IMR-90 (cell line): Measurements from ENCODE around the gene LIPG. TPM values are rescaled to one million over a fixed set of nuclear protein-coding genes. Genes with fewer than 3 reads are reported as not detected.

Source experiments
- ATAC-seq: fragments of 200-7000 bp; cut with Tn5 transposase; 2 replicates; pipeline ENCODE4 v1.9.1; 2020; ENCODE audit warnings: low read depth, mild to moderate bottlenecking, moderate library complexity
- BruUV-seq: library from RNA; stranded (reverse); fragments of 400-500 nt; replicated peaks from 2 replicates; lab custom pipeline; 2021; lab: Mats Ljungman, UMichigan
- CTCF ChIA-PET: fragments of 300-600 bp; formaldehyde crosslinking; extraction: SDS; loops from one replicate; lab custom pipeline; 2021; ENCODE audit warnings: antibody characterized with exemption; lab: Yijun Ruan, JAX
- POLR2A ChIA-PET: fragments of 300-600 bp; sonication (Branson Sonifier 250); formaldehyde crosslinking; loops from one replicate; lab custom pipeline; 2022; ENCODE audit warnings: antibody characterized with exemption; ENCODE audit not compliant: unreplicated experiment; lab: Charles Lee
- DNase-seq: peaks from one replicate; pipeline ENCODE4 v3.0.0; 2013
- H2AFZ ChIP-seq: replicated peaks from 2 replicates; pipeline ENCODE3; 2013; ENCODE audit warnings: low read length, mild to moderate bottlenecking; ENCODE audit not compliant: poor library complexity
- H2AK5ac ChIP-seq: 2 replicates; pipeline ENCODE4 v1.6.1; 2013; ENCODE audit warnings: low read depth, low read length, inconsistent platforms
- H2AK9ac ChIP-seq: replicated peaks from 2 replicates; pipeline ENCODE3; 2013; ENCODE audit warnings: mild to moderate bottlenecking, low read depth, low read length, moderate library complexity; ENCODE audit not compliant: poor library complexity
- H2BK120ac ChIP-seq: 2 replicates; pipeline ENCODE4 v1.6.1; 2013; ENCODE audit warnings: low read depth, low read length, inconsistent platforms
- H2BK15ac ChIP-seq: 3 replicates; pipeline ENCODE4 v1.6.1; 2013; ENCODE audit warnings: low read depth, low read length, inconsistent platforms
- H2BK20ac ChIP-seq: 2 replicates; pipeline ENCODE4 v1.6.1; 2013; ENCODE audit warnings: low read depth, mild to moderate bottlenecking, inconsistent platforms, low read length, moderate library complexity
- H2BK5ac ChIP-seq: 2 replicates; pipeline ENCODE4 v1.6.1; 2013; ENCODE audit warnings: mild to moderate bottlenecking, low read depth, low read length, inconsistent platforms; ENCODE audit not compliant: poor library complexity, severe bottlenecking
- H3K14ac ChIP-seq: replicated peaks from 2 replicates; pipeline ENCODE4 v1.6.1; 2013; ENCODE audit warnings: low read depth, low read length, inconsistent platforms
- H3K18ac ChIP-seq: 2 replicates; pipeline ENCODE4 v1.6.1; 2013; ENCODE audit warnings: low read depth, low read length, control low read depth
- H3K23ac ChIP-seq: 2 replicates; pipeline ENCODE4 v1.6.1; 2013; ENCODE audit warnings: low read depth, low read length, inconsistent platforms
- H3K27ac ChIP-seq: 2 replicates; pipeline ENCODE4 v1.5.1; 2013; ENCODE audit warnings: mild to moderate bottlenecking, control low read depth, low read length; ENCODE audit not compliant: insufficient read depth
- H3K27me3 ChIP-seq: 2 replicates; pipeline ENCODE4 v1.6.1; 2013; ENCODE audit warnings: low read length; ENCODE audit not compliant: control insufficient read depth, insufficient read depth
- H3K36me3 ChIP-seq: 2 replicates; pipeline ENCODE4 v1.6.1; 2013; ENCODE audit warnings: low read length, mixed read lengths; ENCODE audit not compliant: control insufficient read depth, insufficient read depth
- H3K4ac ChIP-seq: 2 replicates; pipeline ENCODE4 v1.6.1; 2013; ENCODE audit warnings: low read depth, low read length, inconsistent platforms
- H3K4me1 ChIP-seq: 2 replicates; pipeline ENCODE4 v1.6.1; 2013; ENCODE audit warnings: low read length, mixed read lengths; ENCODE audit not compliant: control insufficient read depth, insufficient read depth
- H3K4me2 ChIP-seq: 2 replicates; pipeline ENCODE4 v1.6.1; 2013; ENCODE audit warnings: low read depth, mild to moderate bottlenecking, control low read depth, low read length, moderate library complexity
- H3K4me3 ChIP-seq: 2 replicates; pipeline ENCODE4 v1.5.1; 2013; ENCODE audit warnings: low read depth, mild to moderate bottlenecking, control low read depth, low read length, moderate library complexity; ENCODE audit not compliant: insufficient read depth
- H3K56ac ChIP-seq: 2 replicates; pipeline ENCODE4 v1.6.1; 2013; ENCODE audit warnings: low read length, inconsistent platforms; ENCODE audit not compliant: insufficient read depth; ENCODE audit errors: extremely low read depth
- H3K79me1 ChIP-seq, 2 experiments: 2 replicates each; pipeline ENCODE4 v1.6.1; 2013; ENCODE audit warnings: low read length in 2 of 2, inconsistent platforms in 1 of 2, low read depth in 1 of 2
- H3K9ac ChIP-seq: 2 replicates; pipeline ENCODE4 v1.6.1; 2013; ENCODE audit warnings: low read depth, low read length, control low read depth
- H3K9me1 ChIP-seq: 2 replicates; pipeline ENCODE4 v1.6.1; 2013; ENCODE audit warnings: low read length, inconsistent platforms; ENCODE audit not compliant: insufficient read depth
- H3K9me3 ChIP-seq: 2 replicates; pipeline ENCODE4 v1.6.1; 2013; ENCODE audit warnings: low read length; ENCODE audit not compliant: control insufficient read depth, insufficient read depth
- H4K20me1 ChIP-seq: 2 replicates; pipeline ENCODE4 v1.6.1; 2013; ENCODE audit warnings: low read length, inconsistent platforms; ENCODE audit not compliant: insufficient read depth
- H4K5ac ChIP-seq: 2 replicates; pipeline ENCODE4 v1.6.1; 2013; ENCODE audit warnings: mild to moderate bottlenecking, low read depth, low read length, control low read depth
- H4K8ac ChIP-seq, 2 experiments: 2 replicates each; pipeline ENCODE4 v1.6.1; 2013; ENCODE audit warnings: low read depth in 2 of 2, low read length in 2 of 2, control low read depth in 1 of 2, inconsistent platforms in 1 of 2
- H4K91ac ChIP-seq: 2 replicates; pipeline ENCODE4 v1.6.1; 2013; ENCODE audit warnings: low read depth, low read length, inconsistent platforms; ENCODE audit not compliant: insufficient read depth
- CHD1 ChIP-seq: IDR thresholded peaks from 2 replicates; pipeline ENCODE4 v1.6.1; 2012; ENCODE audit warnings: low read depth, low read length, improper control_type of control experiment
- FOS ChIP-seq: fragments of 150-350 bp; IDR thresholded peaks from 2 replicates; pipeline ENCODE4 v1.6.1; 2016; ENCODE audit warnings: low read depth, low read length
- MAFK ChIP-seq: IDR thresholded peaks from 2 replicates; pipeline ENCODE4 v1.6.1; 2012; ENCODE audit warnings: low read depth, low read length, improper control_type of control experiment
- MXI1 ChIP-seq: IDR thresholded peaks from 2 replicates; pipeline ENCODE4 v1.6.1; 2012; ENCODE audit warnings: low read depth, mild to moderate bottlenecking, low read length, moderate library complexity, borderline replicate concordance
- NFE2L2 ChIP-seq: fragments of 150-350 bp; IDR thresholded peaks from 2 replicates; pipeline ENCODE4 v1.6.1; 2016; ENCODE audit warnings: low read depth, mild to moderate bottlenecking, low read length
- RCOR1 ChIP-seq: IDR thresholded peaks from 2 replicates; pipeline ENCODE4 v1.6.1; 2012; ENCODE audit warnings: mild to moderate bottlenecking, low read length, improper control_type of control experiment; ENCODE audit not compliant: insufficient replicate concordance
- RFX5 ChIP-seq: IDR thresholded peaks from 2 replicates; pipeline ENCODE4 v1.8.0; 2012; ENCODE audit warnings: low read depth, mild to moderate bottlenecking, low read length, moderate library complexity
- SMC3 ChIP-seq: fragments of 150-350 bp; IDR thresholded peaks from 2 replicates; pipeline ENCODE4 v1.6.1; 2016; ENCODE audit warnings: low read depth, mild to moderate bottlenecking, antibody characterized with exemption, low read length, moderate library complexity
- WGBS, 2 experiments: methylation state at CpG; one replicate each; pipeline versions ENCODE4 v1.1.5 to v1.1.7; 2013; ENCODE audit warnings: missing lambda C conversion rate in 2 of 2; ENCODE audit not compliant: insufficient read length in 1 of 2; ENCODE audit errors: extremely low coverage in 2 of 2; 5-methylcytosine and 5-hydroxymethylcytosine counted together
- dilution Hi-C: fragments of 300-500 bp; cut with HindIII; formaldehyde crosslinking; loops from one replicate; pipeline ENCODE4 v1.14.3; 2018; ENCODE audit warnings: low sequenced_read_pairs; ENCODE audit not compliant: unreplicated experiment
- in situ Hi-C: fragments of 300-500 bp; cut with MboI; formaldehyde crosslinking; loops from 3 replicates; pipeline ENCODE4 v1.14.3; 2019; ENCODE audit warnings: low sequenced_read_pairs, inconsistent platforms, mixed read lengths
- intact Hi-C: fragments of 100-400 bp; cut with micrococcal nuclease; formaldehyde crosslinking; loops from 2 replicates; pipeline ENCODE4 v1.10.0; 2022
- polyA plus RNA-seq, 3 experiments: library from polyadenylated mRNA; depleted of rRNA; stranded (reverse); fragments of >200 nt; gene quantifications; 2 replicates each; pipeline ENCODE4 v1.2.3, GENCODE V29; 2012; ENCODE audit warnings: low replicate concordance in 1 of 3
- total RNA-seq: library from RNA; depleted of rRNA; stranded (reverse); fragments of >200 nt; gene quantifications from 2 replicates; pipeline ENCODE4 v1.2.3, GENCODE V29; 2012
- TF ChIP-seq, protein P1 (sequence below): fragments of 150-350 bp; IDR thresholded peaks from 2 replicates; pipeline ENCODE4 v1.6.1; 2017; ENCODE audit warnings: mild to moderate bottlenecking, antibody characterized with exemption, low read length, low read depth
- TF ChIP-seq, protein P2 (sequence below): conservative IDR thresholded peaks from 2 replicates; pipeline ENCODE4 v1.5.1; 2012; ENCODE audit warnings: mild to moderate bottlenecking, low read depth, low read length, improper control_type of control experiment
- TF ChIP-seq, protein P3 (sequence below): fragments of 150-350 bp; IDR thresholded peaks from 2 replicates; pipeline ENCODE4 v1.6.1; 2016; ENCODE audit warnings: low read depth, mild to moderate bottlenecking, low read length, moderate library complexity, borderline replicate concordance

LIPG gene
- total and polyA plus RNA-seq, 2 of the 4 experiments (the other 2 are of a cell fraction) = under 0.01 to 0.14 TPM

DNA sequence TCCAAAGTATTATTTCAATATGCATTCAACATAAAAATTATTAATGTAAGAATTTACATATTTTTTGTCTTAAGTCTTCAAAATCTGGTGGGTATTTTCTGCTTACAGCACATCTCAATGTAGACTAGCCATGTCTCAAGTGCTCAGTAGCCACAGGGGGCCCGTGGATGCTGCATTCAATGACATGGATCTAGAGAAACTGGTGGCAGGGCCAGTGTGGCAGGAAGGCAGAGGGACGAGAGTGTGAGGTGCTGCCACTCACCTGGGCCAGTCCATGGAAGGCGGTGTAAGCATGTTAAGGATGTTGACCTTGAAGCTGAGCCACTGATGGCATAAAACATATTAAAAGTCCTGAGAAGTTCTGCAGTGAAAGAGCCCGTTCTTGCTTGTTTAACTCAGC is 6.2 kb upstream of the LIPG start:
- Histone ChIP-seq H3K9ac (no peak overlapping the region), H3K4me1 (no peaks in the 10 kb centered on the region)
- in situ Hi-C loops = loop anchor here (5.0 kb wide), 1 partner anchor 307 kb away; no protein-coding TSS in a partner anchor

More for the DNA sequence above, 6.2 kb upstream of the LIPG start:
- Histone ChIP-seq H2BK15ac (no peak overlapping the region), H2AFZ (no peak overlapping the region), H2BK5ac (no peak overlapping the region), H4K91ac (no peak overlapping the region), H3K23ac (no peak overlapping the region), H3K18ac (no peak overlapping the region), H3K4ac (no peak overlapping the region), H3K14ac (no peak overlapping the region), H4K5ac (no peak overlapping the region), H3K27me3 (peaks cover 37% of the 10 kb centered on the region), H4K8ac (no peak overlapping the region), H2AK5ac (no peak overlapping the region), H4K20me1 (no peaks in the 10 kb centered on the region), H3K4me2 (no peak overlapping the region), H3K56ac (no peak overlapping the region), H3K79me1 (no peaks in the 10 kb centered on the region), H3K36me3 (no peaks in the 10 kb centered on the region), H3K27ac (no peak overlapping the region), H3K9me3 (no peaks in the 10 kb centered on the region), H2AK9ac (no peak overlapping the region), H3K9me1 (no peaks in the 10 kb centered on the region), H2BK120ac (no peak overlapping the region), H3K4me3 (no peak overlapping the region), H2BK20ac (no peak overlapping the region)
- intact Hi-C loops (no loop called here), dilution Hi-C loops (no loop called here)
- DNase-seq (no peak), ATAC-seq (no peak)
- no peak for TF ChIP-seq MXI1
- TF ChIP-seq RCOR1 = no peak
- TF ChIP-seq SMC3 = no peak
- no peak for TF ChIP-seq CHD1
- TF ChIP-seq, protein P1, sequence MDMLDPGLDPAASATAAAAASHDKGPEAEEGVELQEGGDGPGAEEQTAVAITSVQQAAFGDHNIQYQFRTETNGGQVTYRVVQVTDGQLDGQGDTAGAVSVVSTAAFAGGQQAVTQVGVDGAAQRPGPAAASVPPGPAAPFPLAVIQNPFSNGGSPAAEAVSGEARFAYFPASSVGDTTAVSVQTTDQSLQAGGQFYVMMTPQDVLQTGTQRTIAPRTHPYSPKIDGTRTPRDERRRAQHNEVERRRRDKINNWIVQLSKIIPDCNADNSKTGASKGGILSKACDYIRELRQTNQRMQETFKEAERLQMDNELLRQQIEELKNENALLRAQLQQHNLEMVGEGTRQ = no peak
- TF ChIP-seq NFE2L2 = no peak
- TF ChIP-seq RFX5 = no peak
- TF ChIP-seq MAFK = no peak
- TF ChIP-seq, protein P2, sequence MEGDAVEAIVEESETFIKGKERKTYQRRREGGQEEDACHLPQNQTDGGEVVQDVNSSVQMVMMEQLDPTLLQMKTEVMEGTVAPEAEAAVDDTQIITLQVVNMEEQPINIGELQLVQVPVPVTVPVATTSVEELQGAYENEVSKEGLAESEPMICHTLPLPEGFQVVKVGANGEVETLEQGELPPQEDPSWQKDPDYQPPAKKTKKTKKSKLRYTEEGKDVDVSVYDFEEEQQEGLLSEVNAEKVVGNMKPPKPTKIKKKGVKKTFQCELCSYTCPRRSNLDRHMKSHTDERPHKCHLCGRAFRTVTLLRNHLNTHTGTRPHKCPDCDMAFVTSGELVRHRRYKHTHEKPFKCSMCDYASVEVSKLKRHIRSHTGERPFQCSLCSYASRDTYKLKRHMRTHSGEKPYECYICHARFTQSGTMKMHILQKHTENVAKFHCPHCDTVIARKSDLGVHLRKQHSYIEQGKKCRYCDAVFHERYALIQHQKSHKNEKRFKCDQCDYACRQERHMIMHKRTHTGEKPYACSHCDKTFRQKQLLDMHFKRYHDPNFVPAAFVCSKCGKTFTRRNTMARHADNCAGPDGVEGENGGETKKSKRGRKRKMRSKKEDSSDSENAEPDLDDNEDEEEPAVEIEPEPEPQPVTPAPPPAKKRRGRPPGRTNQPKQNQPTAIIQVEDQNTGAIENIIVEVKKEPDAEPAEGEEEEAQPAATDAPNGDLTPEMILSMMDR = no peak
- TF ChIP-seq, protein P3, sequence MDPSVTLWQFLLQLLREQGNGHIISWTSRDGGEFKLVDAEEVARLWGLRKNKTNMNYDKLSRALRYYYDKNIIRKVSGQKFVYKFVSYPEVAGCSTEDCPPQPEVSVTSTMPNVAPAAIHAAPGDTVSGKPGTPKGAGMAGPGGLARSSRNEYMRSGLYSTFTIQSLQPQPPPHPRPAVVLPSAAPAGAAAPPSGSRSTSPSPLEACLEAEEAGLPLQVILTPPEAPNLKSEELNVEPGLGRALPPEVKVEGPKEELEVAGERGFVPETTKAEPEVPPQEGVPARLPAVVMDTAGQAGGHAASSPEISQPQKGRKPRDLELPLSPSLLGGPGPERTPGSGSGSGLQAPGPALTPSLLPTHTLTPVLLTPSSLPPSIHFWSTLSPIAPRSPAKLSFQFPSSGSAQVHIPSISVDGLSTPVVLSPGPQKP = no peak
- no peak for TF ChIP-seq FOS
- ChIA-PET CTCF (interaction anchor here (0.7 to 1.3 kb wide), 2 partner anchors 45 to 169 kb away, joined by 3 to 4 read pairs; no protein-coding TSS in a partner anchor), POLR2A (no interaction called here)
- WGBS, 2 experiments = 72% methylated on average over 3 of the region's 4 CpGs; no CpG with 5 or more reads in 1 of the 2 experiments
- BruUV-seq = no TSS peak
